Gastrocnemius medialis (tissue), 4 donors: ENCODE data around the gene TPK1. TPM values are rescaled to one million over a fixed set of nuclear protein-coding genes. Genes with fewer than 3 reads are reported as not detected.

Experiments
- ATAC-seq, 2 donors: fragments of 150-250 bp; one replicate each; pipeline ENCODE4 v1.9.1; 2016
- DNase-seq, 2 donors: peaks; one replicate each; pipeline ENCODE4 v3.0.0-alpha.2; 2019
- H3K27ac ChIP-seq, 4 donors: fragments of 200-600 bp; sonication (generic); 1 replicate in 1 of 4; 2 replicates in 3 of 4; pipeline ENCODE4 v1.5.1; 2016 to 2018; ENCODE audit warnings: mild to moderate bottlenecking in 2 of 4, moderate library complexity in 1 of 4
- H3K27me3 ChIP-seq, 3 donors: fragments of 200-600 bp; sonication (generic) in 2 of 3; 1 replicate in 1 of 3; 2 replicates in 2 of 3; pipeline versions ENCODE4 v1.5.1 to v1.6.0; 2016 to 2019; ENCODE audit warnings: mild to moderate bottlenecking in 1 of 3, moderate library complexity in 1 of 3
- H3K36me3 ChIP-seq, 2 donors: fragments of 200-600 bp; sonication (generic) in 1 of 2; one replicate each; pipeline ENCODE4 v1.5.1; 2017 to 2018
- H3K4me1 ChIP-seq, 2 donors: fragments of 200-600 bp; sonication (generic) in 1 of 2; one replicate each; pipeline ENCODE4 v1.5.1; 2016 to 2017; ENCODE audit warnings: mild to moderate bottlenecking in 2 of 2
- H3K4me3 ChIP-seq, 4 donors: fragments of 200-600 bp; sonication (generic) in 3 of 4; 1 replicate in 1 of 4; 2 replicates in 3 of 4; pipeline ENCODE4 v1.5.1; 2016 to 2019; ENCODE audit warnings: mild to moderate bottlenecking in 2 of 4
- H3K9me3 ChIP-seq, 3 donors: fragments of 200-600 bp; sonication (generic) in 2 of 3; 1 replicate in 1 of 3; 2 replicates in 2 of 3; pipeline ENCODE4 v1.5.1; 2016 to 2019
- CTCF ChIP-seq, 5 experiments: fragments of 450-650 bp in 3 of 5; fragments of 200-600 bp in 2 of 5; sonication (generic) in 2 of 5; IDR thresholded peaks in 4 of 5; conservative IDR thresholded peaks in 1 of 5; 1 replicate in 4 of 5; 2 replicates in 1 of 5; pipeline ENCODE4 v1.5.1; 2016 to 2019; ENCODE audit warnings: antibody characterized with exemption in 5 of 5, mild to moderate bottlenecking in 3 of 5, moderate library complexity in 3 of 5
- POLR2A ChIP-seq, 2 donors: fragments of 450-650 bp; IDR thresholded peaks; one replicate each; pipeline ENCODE4 v1.6.1; 2017; ENCODE audit warnings: antibody characterized with exemption in 2 of 2, mild to moderate bottlenecking in 2 of 2, moderate library complexity in 2 of 2
- in situ Hi-C, 4 donors: fragments of 200-750 bp; cut with MboI; loops; one replicate each; pipeline versions ENCODE4 v1.15.0 to v1.8.0; 2017; ENCODE audit warnings: low sequenced_read_pairs in 4 of 4
- intact Hi-C: fragments of 100-400 bp; cut with DNase I; formaldehyde crosslinking; loops from one replicate; pipeline ENCODE4 v1.15.1; 2023; ENCODE audit warnings: low total_unique reads
- total RNA-seq, 4 donors: library from RNA; depleted of rRNA; stranded (reverse); fragments of >200 nt; gene quantifications; one replicate each; pipeline versions ENCODE4 v1.1.0 to v1.2.3, GENCODE V29; 2016

TPK1 gene
- total RNA-seq, 4 donors from 2014 or later: 2.0 to 6.9 (median 2.7) TPM

- no peak overlapping the region for H3K27ac ChIP-seq
- no peak for ATAC-seq
- H3K4me3 ChIP-seq: no peak overlapping the region
- no peaks in the 10 kb centered on the region for H3K9me3 ChIP-seq
- intact Hi-C loops (no loop called here), in situ Hi-C loops (no loop called here)
- no peaks in the 10 kb centered on the region for H3K36me3 ChIP-seq
- no peak for TF ChIP-seq POLR2A (IDR thresholded peaks at IDR 0.05)
- TF ChIP-seq CTCF (IDR thresholded peaks at IDR 0.05 in 4 of 5, conservative IDR thresholded peaks at IDR 0.05 in 1 of 5): no peak
- H3K4me1 ChIP-seq: no peaks in the 10 kb centered on the region
- DNase-seq: no peak
- no peaks in the 10 kb centered on the region for H3K27me3 ChIP-seq
Measured at GRCh38 chr7:144857463-144857862, 21.6 kb upstream of the TPK1 start.

- Histone ChIP-seq H3K4me1 (no peaks in the 10 kb centered on the region), H3K27me3 (no peaks in the 10 kb centered on the region), H3K36me3 (no peaks in the 10 kb centered on the region), H3K27ac (no peak overlapping the region), H3K4me3 (no peak overlapping the region), H3K9me3 (no peaks in the 10 kb centered on the region)
- TF ChIP-seq POLR2A (IDR thresholded peaks at IDR 0.05): no peak
- TF ChIP-seq CTCF (IDR thresholded peaks at IDR 0.05 in 4 of 5, conservative IDR thresholded peaks at IDR 0.05 in 1 of 5): peak in 2 of 5 experiments; percentile 34 to 42
- ATAC-seq (no peak), DNase-seq (no peak)
- intact Hi-C loops: no loop called here
- in situ Hi-C loops: no loop called here
Measured at GRCh38 chr7:144854839-144855424, 19.1 kb upstream of the TPK1 start.

GRCh38 chr7:144853542-144853941 lies 17.7 kb upstream of the TPK1 start:
- Histone ChIP-seq H3K4me1 (no peaks in the 10 kb centered on the region), H3K36me3 (no peaks in the 10 kb centered on the region), H3K27me3 (no peaks in the 10 kb centered on the region), H3K27ac (no peak overlapping the region), H3K9me3 (no peaks in the 10 kb centered on the region), H3K4me3 (no peak overlapping the region)
- in situ Hi-C loops: no loop called here
- ATAC-seq (no peak), DNase-seq (no peak)
- no peak for TF ChIP-seq CTCF (IDR thresholded peaks at IDR 0.05 in 4 of 5, conservative IDR thresholded peaks at IDR 0.05 in 1 of 5)
- TF ChIP-seq POLR2A (IDR thresholded peaks at IDR 0.05): no peak
- intact Hi-C loops: no loop called here

GRCh38 chr7:144848078-144848477 lies 12.2 kb upstream of the TPK1 start:
- no peak for DNase-seq
- ATAC-seq: no peak
- Histone ChIP-seq H3K27me3 (no peaks in the 10 kb centered on the region), H3K9me3 (no peaks in the 10 kb centered on the region), H3K36me3 (no peaks in the 10 kb centered on the region), H3K4me3 (no peak overlapping the region), H3K27ac (no peak overlapping the region), H3K4me1 (no peaks in the 10 kb centered on the region)
- intact Hi-C loops (no loop called here), in situ Hi-C loops (no loop called here)
- TF ChIP-seq CTCF (IDR thresholded peaks at IDR 0.05 in 4 of 5, conservative IDR thresholded peaks at IDR 0.05 in 1 of 5) (no peak), POLR2A (IDR thresholded peaks at IDR 0.05) (no peak)

- H3K27ac ChIP-seq: peak overlapping the region in 2 of 4 donors; percentile 15 to 44
- H3K4me3 ChIP-seq: no peak overlapping the region
- peak in 1 of 2 donors; percentile 23 for DNase-seq
- H3K36me3 ChIP-seq: no peaks in the 10 kb centered on the region
- in situ Hi-C loops (no loop called here), intact Hi-C loops (no loop called here)
- peak; percentile 60 to 65 for ATAC-seq
- no peaks in the 10 kb centered on the region for H3K27me3 ChIP-seq
- H3K4me1 ChIP-seq: no peaks in the 10 kb centered on the region
- TF ChIP-seq POLR2A (IDR thresholded peaks at IDR 0.05): no peak
- no peak for TF ChIP-seq CTCF (IDR thresholded peaks at IDR 0.05 in 4 of 5, conservative IDR thresholded peaks at IDR 0.05 in 1 of 5)
- H3K9me3 ChIP-seq: no peaks in the 10 kb centered on the region
Measured at GRCh38 chr7:144842377-144842851, 6.6 kb upstream of the TPK1 start.
